H1 (cell line): ENCODE measurements around the gene COL5A3. TPM values are rescaled to one million over a fixed set of nuclear protein-coding genes. Genes with fewer than 3 reads are reported as not detected.

Experiments used
- CTCF ChIA-PET: fragments of 300-600 bp; sonication (Branson Sonifier 250); formaldehyde crosslinking; loops from one replicate; lab custom pipeline; 2021; ENCODE audit not compliant: partially characterized antibody; lab: Charles Lee
- POLR2A ChIA-PET: fragments of 300-600 bp; sonication (Branson Sonifier 250); formaldehyde crosslinking; loops from one replicate; lab custom pipeline; 2021; ENCODE audit warnings: inconsistent platforms; ENCODE audit not compliant: partially characterized antibody; lab: Charles Lee
- DNase-seq, 2 experiments: peaks; one replicate each; pipeline versions ENCODE4 v3.0.0 to v3.0.0-alpha.2; 2010 to 2022; ENCODE audit warnings: low spot score in 2 of 2, low read depth in 1 of 2, mixed read lengths in 1 of 2
- FAIRE-seq: peaks from 2 replicates; lab custom pipeline; 2011; peaks lifted over from hg19 to GRCh38; lab: Jason Lieb, UNC
- H2AFZ ChIP-seq: 2 replicates; pipeline ENCODE4 v1.8.1; 2012; ENCODE audit warnings: low read length, inconsistent platforms
- H2AK5ac ChIP-seq: 2 replicates; pipeline ENCODE4 v1.6.1; 2013; ENCODE audit warnings: low read depth, low read length
- H2BK120ac ChIP-seq: replicated peaks from 2 replicates; pipeline ENCODE3; 2013; ENCODE audit warnings: low read depth, low read length, inconsistent platforms
- H2BK12ac ChIP-seq: 2 replicates; pipeline ENCODE4 v1.6.1; 2013; ENCODE audit warnings: low read depth, low read length
- H2BK15ac ChIP-seq: 2 replicates; pipeline ENCODE4 v1.6.1; 2013; ENCODE audit warnings: low read length
- H2BK20ac ChIP-seq: 2 replicates; pipeline ENCODE4 v1.6.1; 2013; ENCODE audit warnings: low read length
- H2BK5ac ChIP-seq: 2 replicates; pipeline ENCODE4 v1.6.1; 2013; ENCODE audit warnings: low read depth, low read length
- H3K14ac ChIP-seq: 2 replicates; pipeline ENCODE4 v1.6.1; 2013; ENCODE audit warnings: inconsistent platforms; ENCODE audit not compliant: insufficient read length
- H3K18ac ChIP-seq: 2 replicates; pipeline ENCODE4 v1.6.1; 2013; ENCODE audit warnings: low read length; ENCODE audit errors: extremely low read depth
- H3K23ac ChIP-seq: 2 replicates; pipeline ENCODE4 v1.6.1; 2013; ENCODE audit warnings: inconsistent platforms; ENCODE audit not compliant: insufficient read length
- H3K23me2 ChIP-seq: 2 replicates; pipeline ENCODE4 v1.6.1; 2013; ENCODE audit warnings: low read depth, low read length
- H3K27ac ChIP-seq: 2 replicates; pipeline ENCODE4 v1.6.1; 2011; ENCODE audit warnings: low read depth, low read length, inconsistent platforms
- H3K27me3 ChIP-seq, 4 experiments: replicated peaks in 1 of 4; 1 replicate in 1 of 4; 2 replicates in 3 of 4; pipeline versions ENCODE4 v1.6.1 to v1.8.1; 2011 to 2013; ENCODE audit warnings: low read length in 3 of 4, mild to moderate bottlenecking in 3 of 4, inconsistent platforms in 2 of 4, mixed read lengths in 2 of 4, moderate library complexity in 1 of 4; ENCODE audit not compliant: control insufficient read depth in 3 of 4, insufficient read depth in 3 of 4; ENCODE audit errors: extremely low read depth in 1 of 4
- H3K36me3 ChIP-seq, 4 experiments: 2 replicates each; pipeline versions ENCODE4 v1.6.1 to v1.8.1; 2011 to 2013; ENCODE audit warnings: mild to moderate bottlenecking in 4 of 4, low read length in 3 of 4, moderate library complexity in 2 of 4, control low read depth in 1 of 4, inconsistent platforms in 1 of 4; ENCODE audit not compliant: insufficient read depth in 4 of 4, control insufficient read depth in 2 of 4
- H3K4ac ChIP-seq: replicated peaks from 2 replicates; pipeline ENCODE3; 2013; ENCODE audit warnings: low read length, low read depth, mixed read lengths, inconsistent platforms; ENCODE audit not compliant: insufficient read length
- H3K4me1 ChIP-seq, 4 experiments: replicated peaks in 1 of 4; 1 replicate in 1 of 4; 2 replicates in 3 of 4; pipeline versions ENCODE4 v1.6.1 to v1.8.1; 2011 to 2013; ENCODE audit warnings: low read length in 3 of 4, inconsistent platforms in 2 of 4, mixed read lengths in 1 of 4; ENCODE audit not compliant: insufficient read depth in 4 of 4, control insufficient read depth in 3 of 4
- H3K4me2 ChIP-seq, 2 experiments: 2 replicates each; pipeline versions ENCODE4 v1.6.1 to v1.8.1; 2011 to 2013; ENCODE audit warnings: low read depth in 2 of 2, low read length in 2 of 2, control low read depth in 1 of 2, inconsistent platforms in 1 of 2, mild to moderate bottlenecking in 1 of 2; ENCODE audit not compliant: insufficient read depth in 1 of 2
- H3K4me3 ChIP-seq, 4 experiments: fragments of 200-600, 300-600 bp in 1 of 4; sonication (generic), shearing (Covaris generic), sonication (Bioruptor Twin) in 1 of 4; 2 replicates each; pipeline versions ENCODE4 v1.5.1 to v1.8.1; 2011 to 2016; ENCODE audit warnings: low read length in 4 of 4, low read depth in 3 of 4, control low read depth in 2 of 4, inconsistent platforms in 2 of 4, mild to moderate bottlenecking in 2 of 4, mixed read lengths in 1 of 4, moderate library complexity in 1 of 4; ENCODE audit not compliant: insufficient read depth in 2 of 4; ENCODE audit errors: extremely low read depth in 1 of 4
- H3K56ac ChIP-seq: replicated peaks from 2 replicates; pipeline ENCODE3; 2013; ENCODE audit warnings: low read depth, mild to moderate bottlenecking, mixed read lengths, low read length, inconsistent platforms; ENCODE audit not compliant: insufficient read length
- H3K79me1 ChIP-seq: 2 replicates; pipeline ENCODE4 v1.6.1; 2013; ENCODE audit warnings: low read depth, low read length, control low read depth
- H3K79me2 ChIP-seq, 2 experiments: 2 replicates each; pipeline versions ENCODE4 v1.6.1 to v1.8.1; 2012 to 2013; ENCODE audit warnings: low read length in 2 of 2, mild to moderate bottlenecking in 2 of 2, inconsistent platforms in 1 of 2; ENCODE audit not compliant: insufficient read depth in 2 of 2, control insufficient read depth in 1 of 2
- H3K9ac ChIP-seq, 4 experiments: replicated peaks in 1 of 4; 1 replicate in 1 of 4; 2 replicates in 3 of 4; pipeline versions ENCODE4 v1.6.1 to v1.8.1; 2011 to 2013; ENCODE audit warnings: low read depth in 3 of 4, low read length in 3 of 4, control low read depth in 2 of 4, mild to moderate bottlenecking in 2 of 4, moderate library complexity in 2 of 4, inconsistent platforms in 1 of 4; ENCODE audit errors: extremely low read depth in 1 of 4
- H3K9me3 ChIP-seq, 2 experiments: 2 replicates each; pipeline versions ENCODE4 v1.6.1 to v1.8.1; 2012 to 2013; ENCODE audit warnings: mild to moderate bottlenecking in 2 of 2, moderate library complexity in 2 of 2, control low read depth in 1 of 2, inconsistent platforms in 1 of 2, low read depth in 1 of 2, low read length in 1 of 2, mixed read lengths in 1 of 2; ENCODE audit not compliant: insufficient read depth in 2 of 2
- H4K20me1 ChIP-seq, 2 experiments: replicated peaks in 1 of 2; 2 replicates each; pipeline versions ENCODE3 to v1.8.1; 2011 to 2013; ENCODE audit warnings: inconsistent platforms in 2 of 2, low read length in 2 of 2, mild to moderate bottlenecking in 1 of 2; ENCODE audit not compliant: insufficient read depth in 2 of 2, control insufficient read depth in 1 of 2
- H4K5ac ChIP-seq: 2 replicates; pipeline ENCODE4 v1.6.1; 2013; ENCODE audit warnings: low read length, low read depth, mixed read lengths, inconsistent platforms; ENCODE audit not compliant: insufficient read length
- H4K8ac ChIP-seq: 2 replicates; pipeline ENCODE4 v1.8.0; 2013; ENCODE audit warnings: mild to moderate bottlenecking, moderate library complexity, low read length, inconsistent platforms; ENCODE audit not compliant: insufficient read depth; ENCODE audit errors: extremely low read depth
- H4K91ac ChIP-seq: replicated peaks from 2 replicates; pipeline ENCODE3; 2013; ENCODE audit warnings: low read length, mixed read lengths, inconsistent platforms; ENCODE audit not compliant: insufficient read length
- KDM1A ChIP-seq: fragments of 200-600, 300-600 bp; sonication (generic); IDR thresholded peaks from 2 replicates; pipeline ENCODE4 v1.7.1; 2016; ENCODE audit warnings: mild to moderate bottlenecking, low read length, borderline replicate concordance
- WGBS, 2 experiments: shearing (Covaris generic) in 1 of 2; methylation state at CpG; one replicate each; pipeline versions ENCODE4 v1.1.6 to v1.1.7; 2013 to 2015; ENCODE audit warnings: low lambda C conversion rate in 2 of 2, mixed read lengths in 2 of 2, inconsistent platforms in 1 of 2, low coverage in 1 of 2, missing lambda C conversion rate in 1 of 2; ENCODE audit not compliant: insufficient replicate concordance in 2 of 2, insufficient coverage in 1 of 2, insufficient read length in 1 of 2; ENCODE audit errors: extremely low coverage in 1 of 2, missing lambda C conversion rate in 1 of 2; 5-methylcytosine and 5-hydroxymethylcytosine counted together
- microRNA-seq, 2 experiments: library from miRNA; unstranded; fragments of <30 nt; microRNA quantifications; one replicate each; pipeline versions ENCODE4 to v1.2.0, GENCODE V29; 2016 to 2020; ENCODE audit warnings: borderline microRNAs expressed in 2 of 2, borderline number of aligned reads in 2 of 2, borderline replicate concordance in 1 of 2
- polyA plus RNA-seq, 7 experiments: library from polyadenylated mRNA; depleted of rRNA in 3 of 7; stranded (reverse) in 5 of 7; unstranded in 2 of 7; fragments of >200 nt in 5 of 7; fragments of 200-250 nt in 2 of 7; gene quantifications; 1 replicate in 5 of 7; 2 replicates in 1 of 7; 4 replicates in 1 of 7; pipeline versions ENCODE4 v1.2.1 to v1.2.3, GENCODE V29; 2011 to 2013; ENCODE audit warnings: missing spikeins in 2 of 7, mixed read lengths in 2 of 7
- small RNA-seq: library from polyadenylated mRNA; stranded (forward); fragments of <200 nt; extraction: miRNeasy Mini kit (QIAGEN cat#:217004); gene quantifications from one replicate; pipeline ENCODE3, GENCODE V24; 2013; ENCODE audit not compliant: insufficient read depth
- total RNA-seq: library from RNA; stranded (reverse); fragmentation: NEBNext Ultra II Directional; extraction: Animal tissue kit (Norgen Biotek cat#: 25700); gene quantifications from 2 replicates; pipeline ENCODE4 v1.2.1, GENCODE V29; 2021

The COL5A3 gene
- total and polyA plus RNA-seq, 2 of the 8 experiments (the other 6 are each of a cell fraction or from before 2014, with no cell fraction given), result 0.67 to 0.74 TPM

DNA sequence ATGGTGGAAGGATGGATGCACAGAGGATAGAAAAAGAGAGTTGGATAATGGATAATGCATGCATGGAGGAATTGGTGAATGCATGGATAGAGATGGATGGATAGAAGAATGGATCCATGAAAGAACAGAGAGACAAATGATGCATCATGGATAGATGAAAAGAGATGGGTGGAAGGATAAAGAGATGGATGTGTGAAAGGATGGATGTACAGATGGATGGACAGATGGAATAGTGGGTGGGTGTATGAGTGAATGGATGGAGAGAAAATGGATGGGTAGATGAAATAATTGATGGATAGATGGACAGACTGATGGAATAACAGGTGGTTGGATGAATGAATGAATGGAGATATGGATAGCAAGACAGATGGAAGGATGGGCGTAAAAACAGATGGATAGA, 99.7 kb downstream of the COL5A3 start:
- no peak overlapping the region for H3K4me2 ChIP-seq
- H3K4me1 ChIP-seq, result peaks cover 0 to 13% (median 4%) of the 10 kb centered on the region in 4 experiments; a peak in 6 of 7 replicates
- H2AFZ ChIP-seq, result no peak overlapping the region
- H4K20me1 ChIP-seq, result peaks cover 22 to 35% of the 10 kb centered on the region in 2 experiments
- no peak overlapping the region for H4K91ac ChIP-seq
- H2AK5ac ChIP-seq, result no peak overlapping the region
- H3K79me2 ChIP-seq, result peaks cover 6 to 37% of the 10 kb centered on the region in 2 experiments; a peak in 3 of 4 replicates
- H4K8ac ChIP-seq, result no peak overlapping the region
- no peak overlapping the region for H2BK20ac ChIP-seq
- H2BK12ac ChIP-seq, result no peak overlapping the region
- peaks cover 10% of the 10 kb centered on the region; the same call in 1 of the 2 replicates for H3K23me2 ChIP-seq
- POLR2A ChIA-PET, result interaction anchor here (0.9 to 2.9 kb wide), 2 partner anchors 12 to 27 kb away, joined by 3 to 13 read pairs; no protein-coding TSS in a partner anchor
- peaks cover 20% of the 10 kb centered on the region for H3K79me1 ChIP-seq
- no peak overlapping the region for H3K18ac ChIP-seq
- no peak overlapping the region for H3K23ac ChIP-seq
- no peaks in the 10 kb centered on the region; a peak in 1 of 8 replicates for H3K36me3 ChIP-seq
- CTCF ChIA-PET, result interaction anchor here (0.8 to 1.0 kb wide), 2 partner anchors 101 to 506 kb away, joined by 3 read pairs; no protein-coding TSS in a partner anchor
- H2BK5ac ChIP-seq, result no peak overlapping the region
- no peak overlapping the region for H2BK120ac ChIP-seq
- H3K56ac ChIP-seq, result no peak overlapping the region
- FAIRE-seq, result no peak
- no peak overlapping the region for H3K4me3 ChIP-seq
- H3K4ac ChIP-seq, result no peak overlapping the region
- H2BK15ac ChIP-seq, result no peak overlapping the region
- TF ChIP-seq KDM1A, result no peak
- no peak overlapping the region for H3K9ac ChIP-seq
- WGBS, 2 experiments, result 96 to 100% methylated on average over 1 of the region's 1 CpG
- H3K14ac ChIP-seq, result no peak overlapping the region
- no peak overlapping the region for H4K5ac ChIP-seq
- no peak for DNase-seq
- no peaks in the 10 kb centered on the region for H3K9me3 ChIP-seq
- peaks cover 0 to 9% (median 2%) of the 10 kb centered on the region in 4 experiments; a peak in 4 of 7 replicates for H3K27me3 ChIP-seq
- H3K27ac ChIP-seq, result no peak overlapping the region

Small RNA genes within 50 kb of the gene (microRNA-seq; reads per million reads assigned to microRNA genes)
- 0 reads per million in 2 experiments for gene MIR5589

Small RNA genes within 50 kb of the gene (small RNA-seq; reads per million reads assigned to genes)
- not detected for gene MIR5589

Other genes starting within 250 kb of the COL5A3 start
- 9.0 and 9.2 TPM in 2 replicates for gene ZNF846, start 241.8 kb downstream of the COL5A3 start, total RNA-seq
- 4.5 and 4.8 TPM in 2 replicates for gene ZNF846, start 241.8 kb downstream of the COL5A3 start, polyA plus RNA-seq (2011; rRNA removed)
- gene FBXL12, start 191.4 kb downstream of the COL5A3 start, total RNA-seq, result 24.6 and 26.7 TPM in 2 replicates
- gene FBXL12, start 191.4 kb downstream of the COL5A3 start, polyA plus RNA-seq (2011; rRNA removed), result 62.3 and 89.1 TPM in 2 replicates
- 384 and 416 TPM in 2 replicates for gene UBL5, start 182.6 kb downstream of the COL5A3 start, total RNA-seq
- 1,137 and 1,209 TPM in 2 replicates for gene UBL5, start 182.6 kb downstream of the COL5A3 start, polyA plus RNA-seq (2011; rRNA removed)
- 78.3 and 88.0 TPM in 2 replicates for gene PIN1, start 175.2 kb downstream of the COL5A3 start, total RNA-seq
- gene PIN1, start 175.2 kb downstream of the COL5A3 start, polyA plus RNA-seq (2011; rRNA removed), result 90.8 and 124 TPM in 2 replicates
- 68.2 and 72.0 TPM in 2 replicates for gene OLFM2, start 74.0 kb downstream of the COL5A3 start, total RNA-seq
- 151 and 238 TPM in 2 replicates for gene OLFM2, start 74.0 kb downstream of the COL5A3 start, polyA plus RNA-seq (2011; rRNA removed)
- not detected in 2 replicates for gene RDH8, start 3.0 kb upstream of the COL5A3 start, total RNA-seq
- gene RDH8, start 3.0 kb upstream of the COL5A3 start, polyA plus RNA-seq (2011; rRNA removed), result 0.38 and 0.58 TPM in 2 replicates
- 24.5 and 25.3 TPM in 2 replicates for gene SHFL, start 75.8 kb upstream of the COL5A3 start, total RNA-seq
- gene SHFL, start 75.8 kb upstream of the COL5A3 start, polyA plus RNA-seq (2011; rRNA removed), result 37.1 and 47.0 TPM in 2 replicates
- gene ANGPTL6, start 92.2 kb upstream of the COL5A3 start, total RNA-seq, result not detected in 2 replicates
- 0.20 and 0.38 TPM in 2 replicates for gene ANGPTL6, start 92.2 kb upstream of the COL5A3 start, polyA plus RNA-seq (2011; rRNA removed)
- 72.6 and 74.4 TPM in 2 replicates for gene PPAN, start 95.9 kb upstream of the COL5A3 start, total RNA-seq
- 48.8 and 74.7 TPM in 2 replicates for gene PPAN, start 95.9 kb upstream of the COL5A3 start, polyA plus RNA-seq (2011; rRNA removed)
- gene P2RY11, start 101.2 kb upstream of the COL5A3 start, total RNA-seq, result 17.8 and 18.0 TPM in 2 replicates
- gene P2RY11, start 101.2 kb upstream of the COL5A3 start, polyA plus RNA-seq (2011; rRNA removed), result 9.2 and 16.2 TPM in 2 replicates
- 281 and 284 TPM in 2 replicates for gene EIF3G, start 109.4 kb upstream of the COL5A3 start, total RNA-seq
- gene EIF3G, start 109.4 kb upstream of the COL5A3 start, polyA plus RNA-seq (2011; rRNA removed), result 238 and 426 TPM in 2 replicates
- gene DNMT1, start 184.4 kb upstream of the COL5A3 start, total RNA-seq, result 208 and 210 TPM in 2 replicates
- 101 and 121 TPM in 2 replicates for gene DNMT1, start 184.4 kb upstream of the COL5A3 start, polyA plus RNA-seq (2011; rRNA removed)
- 18.7 and 19.4 TPM in 2 replicates for gene S1PR2, start 220.8 kb upstream of the COL5A3 start, total RNA-seq
- gene S1PR2, start 220.8 kb upstream of the COL5A3 start, polyA plus RNA-seq (2011; rRNA removed), result 16.2 and 17.5 TPM in 2 replicates
- 82.3 and 90.7 TPM in 2 replicates for gene MRPL4, start 241.7 kb upstream of the COL5A3 start, total RNA-seq
- gene MRPL4, start 241.7 kb upstream of the COL5A3 start, polyA plus RNA-seq (2011; rRNA removed), result 187 and 282 TPM in 2 replicates